HCEC 1CT (cell line): Measurements from ENCODE around the gene IKZF3.
"Not testable (repeated sequence)": the region's sequence is repeated elsewhere in the genome, so short reads cannot be mapped to it uniquely, and the experiment has no call there.

Experiments
- DNase-seq: peaks from one replicate; pipeline ENCODE4 v3.0.0-alpha.2; 2017

Gene IKZF3

GRCh38 chr17:39777534-39778365 is 86.4 kb downstream of the IKZF3 start:
- no peak for DNase-seq

GRCh38 chr17:39776252-39776651 is 87.9 kb downstream of the IKZF3 start:
- no peak for DNase-seq

- DNase-seq = no peak
These were observed 89.1 kb downstream of the IKZF3 start for GRCh38 chr17:39775031-39775430.

GRCh38 chr17:39774047-39774446 is 90.1 kb downstream of the IKZF3 start:
- no peak for DNase-seq

GRCh38 chr17:39772987-39773934 is 90.9 kb downstream of the IKZF3 start:
- DNase-seq = no peak

- DNase-seq = no peak
These were observed 91.7 kb downstream of the IKZF3 start for GRCh38 chr17:39772415-39772814.

GRCh38 chr17:39769974-39770587 is 94.0 kb downstream of the IKZF3 start:
- no peak for DNase-seq

- DNase-seq = no peak
These were observed 97.0 kb downstream of the IKZF3 start for GRCh38 chr17:39767147-39767546.

- no peak for DNase-seq
These were observed 98.3 kb downstream of the IKZF3 start for GRCh38 chr17:39765766-39766165.

GRCh38 chr17:39765175-39765574 is 98.9 kb downstream of the IKZF3 start:
- DNase-seq = no peak

GRCh38 chr17:39764171-39764570 is 99.9 kb downstream of the IKZF3 start:
- not testable (repeated sequence) for DNase-seq

- peak; percentile 22 for DNase-seq
These were observed 100.9 kb downstream of the IKZF3 start for GRCh38 chr17:39763051-39763820.

GRCh38 chr17:39761861-39762496 is 102.1 kb downstream of the IKZF3 start:
- DNase-seq = no peak

GRCh38 chr17:39759204-39759603 is 104.9 kb downstream of the IKZF3 start:
- DNase-seq = no peak

- DNase-seq = no peak
These were observed 105.9 kb downstream of the IKZF3 start for GRCh38 chr17:39757931-39758873.

GRCh38 chr17:39757176-39757662 is 106.9 kb downstream of the IKZF3 start:
- DNase-seq = no peak

GRCh38 chr17:39756380-39757079 is 107.6 kb downstream of the IKZF3 start:
- DNase-seq = no peak

GRCh38 chr17:39755554-39756379 is 108.3 kb downstream of the IKZF3 start:
- DNase-seq = no peak

GRCh38 chr17:39754958-39755553 is 109.1 kb downstream of the IKZF3 start:
- no peak for DNase-seq
